GM12864 (cell line): ENCODE measurements around the gene IRF2BPL.

Experiments
- DNase-seq: peaks from one replicate; pipeline ENCODE4 v3.0.0-alpha.2; 2011; ENCODE audit warnings: low read depth
- H3K4me3 ChIP-seq: 2 replicates; pipeline ENCODE4 v1.5.1; 2011; ENCODE audit warnings: mild to moderate bottlenecking, low read depth, low read length, control low read depth
- TF ChIP-seq, protein P1 (sequence below): IDR thresholded peaks from 2 replicates; pipeline ENCODE4 v1.5.1; 2011; ENCODE audit warnings: low read depth, mild to moderate bottlenecking, moderate library complexity, low read length, control low read depth, inconsistent platforms; ENCODE audit errors: missing control alignments

The IRF2BPL gene

DNA sequence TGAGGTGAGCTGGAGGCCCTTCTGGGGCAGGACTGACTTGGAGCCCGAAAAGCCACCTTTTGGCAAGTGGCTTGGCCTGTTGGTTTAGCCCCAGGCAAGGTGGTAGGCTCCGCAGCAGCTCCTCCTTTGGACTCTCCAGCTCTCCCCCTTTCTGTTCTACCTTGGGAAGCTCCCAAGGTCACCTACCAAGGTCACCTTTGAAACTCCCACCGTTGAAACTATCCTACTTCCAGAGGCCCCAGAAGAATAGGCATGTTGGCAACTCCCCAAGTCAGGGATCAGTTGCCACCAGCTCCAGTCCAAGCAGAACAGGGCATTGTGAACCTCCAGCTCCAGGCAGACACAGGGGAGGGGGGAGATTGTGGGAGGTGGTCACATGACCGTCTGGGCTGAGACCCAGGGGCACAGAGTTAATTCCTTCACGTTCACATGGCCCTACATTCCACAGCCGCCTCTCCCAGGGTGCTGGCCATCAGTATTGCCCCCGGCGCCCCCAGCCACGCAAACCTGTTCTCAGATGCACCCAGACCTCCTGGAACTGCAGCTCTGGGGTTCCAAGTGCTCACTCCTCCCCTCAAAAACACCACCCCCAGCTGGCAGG, 14.4 kb downstream of the IRF2BPL start:
- TF ChIP-seq, protein P1, sequence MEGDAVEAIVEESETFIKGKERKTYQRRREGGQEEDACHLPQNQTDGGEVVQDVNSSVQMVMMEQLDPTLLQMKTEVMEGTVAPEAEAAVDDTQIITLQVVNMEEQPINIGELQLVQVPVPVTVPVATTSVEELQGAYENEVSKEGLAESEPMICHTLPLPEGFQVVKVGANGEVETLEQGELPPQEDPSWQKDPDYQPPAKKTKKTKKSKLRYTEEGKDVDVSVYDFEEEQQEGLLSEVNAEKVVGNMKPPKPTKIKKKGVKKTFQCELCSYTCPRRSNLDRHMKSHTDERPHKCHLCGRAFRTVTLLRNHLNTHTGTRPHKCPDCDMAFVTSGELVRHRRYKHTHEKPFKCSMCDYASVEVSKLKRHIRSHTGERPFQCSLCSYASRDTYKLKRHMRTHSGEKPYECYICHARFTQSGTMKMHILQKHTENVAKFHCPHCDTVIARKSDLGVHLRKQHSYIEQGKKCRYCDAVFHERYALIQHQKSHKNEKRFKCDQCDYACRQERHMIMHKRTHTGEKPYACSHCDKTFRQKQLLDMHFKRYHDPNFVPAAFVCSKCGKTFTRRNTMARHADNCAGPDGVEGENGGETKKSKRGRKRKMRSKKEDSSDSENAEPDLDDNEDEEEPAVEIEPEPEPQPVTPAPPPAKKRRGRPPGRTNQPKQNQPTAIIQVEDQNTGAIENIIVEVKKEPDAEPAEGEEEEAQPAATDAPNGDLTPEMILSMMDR, result no peak
- no peak overlapping the region for H3K4me3 ChIP-seq
- DNase-seq, result no peak

DNA sequence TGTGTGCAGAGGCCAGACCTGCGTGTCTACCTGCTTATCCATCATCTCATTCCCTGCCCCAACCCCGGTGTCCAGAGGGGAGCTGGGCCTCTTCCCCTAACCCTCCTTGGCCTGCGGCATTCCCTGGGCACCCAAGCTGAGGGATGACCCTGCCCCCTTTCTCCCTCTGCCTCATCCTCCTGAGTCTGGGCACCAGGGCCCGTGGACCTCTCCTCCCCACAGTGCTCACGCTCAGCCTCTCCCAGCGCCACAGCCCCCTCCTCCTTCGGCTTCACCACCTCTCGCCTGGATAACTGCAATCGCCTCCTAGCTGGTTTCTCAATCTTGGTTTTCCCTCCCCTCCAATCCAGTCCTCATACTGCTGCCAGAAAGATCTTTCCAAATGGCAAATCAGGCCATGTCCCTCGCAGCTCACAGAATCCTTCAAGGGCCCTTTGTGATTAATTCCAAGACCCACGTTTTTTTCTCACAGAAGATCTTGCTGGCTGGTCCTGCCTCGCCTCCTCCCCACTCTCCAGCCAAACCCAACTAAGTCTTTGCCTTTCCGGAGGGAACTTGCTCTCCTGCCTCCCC, 16.2 kb downstream of the IRF2BPL start:
- no peak for DNase-seq
- TF ChIP-seq, protein P1, result no peak

DNA sequence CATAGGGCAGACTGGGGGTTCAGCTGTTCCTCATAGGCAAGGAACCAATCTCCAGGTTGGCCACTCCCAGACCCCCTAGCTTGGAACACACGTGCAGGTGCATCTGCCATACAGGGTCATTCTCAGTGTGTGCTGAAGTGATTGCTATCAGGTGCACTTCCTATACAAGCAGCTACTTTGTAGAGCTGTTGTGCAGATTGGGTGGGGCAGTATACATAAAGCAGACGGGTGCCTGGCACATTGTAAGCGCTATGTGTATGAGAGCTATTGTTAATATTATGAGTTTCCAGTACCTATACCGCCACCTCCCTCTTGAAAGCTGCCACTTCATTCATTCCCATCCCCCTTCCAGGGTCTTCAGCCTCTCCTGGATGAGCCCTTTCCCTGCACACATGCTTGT, 17.3 kb downstream of the IRF2BPL start:
- DNase-seq, result no peak
- H3K4me3 ChIP-seq, result no peak overlapping the region
- TF ChIP-seq, protein P1, result no peak

More for the DNA sequence above, 16.2 kb downstream of the IRF2BPL start:
- H3K4me3 ChIP-seq, result no peak overlapping the region

DNA sequence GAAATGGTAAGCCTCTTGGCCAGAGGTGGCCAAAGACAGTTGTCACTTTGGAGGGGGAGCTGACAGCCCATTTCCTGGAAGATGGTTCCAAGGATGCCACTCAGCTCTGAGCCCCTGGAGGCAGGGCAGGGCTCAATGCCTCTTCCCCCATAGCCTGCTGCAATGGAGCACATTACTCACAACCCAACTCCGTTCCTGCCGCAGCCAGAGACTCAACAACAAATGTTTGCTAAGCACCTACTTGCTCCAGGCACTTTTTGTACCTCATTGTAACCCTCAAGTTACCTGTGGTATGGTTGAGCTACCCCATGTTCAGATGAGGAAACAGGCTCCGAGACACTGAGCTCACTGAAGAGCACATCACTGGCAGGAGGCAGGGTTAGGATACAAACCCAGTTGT, 19.5 kb downstream of the IRF2BPL start:
- TF ChIP-seq, protein P1, result no peak
- H3K4me3 ChIP-seq, result no peak overlapping the region
- no peak for DNase-seq

DNA sequence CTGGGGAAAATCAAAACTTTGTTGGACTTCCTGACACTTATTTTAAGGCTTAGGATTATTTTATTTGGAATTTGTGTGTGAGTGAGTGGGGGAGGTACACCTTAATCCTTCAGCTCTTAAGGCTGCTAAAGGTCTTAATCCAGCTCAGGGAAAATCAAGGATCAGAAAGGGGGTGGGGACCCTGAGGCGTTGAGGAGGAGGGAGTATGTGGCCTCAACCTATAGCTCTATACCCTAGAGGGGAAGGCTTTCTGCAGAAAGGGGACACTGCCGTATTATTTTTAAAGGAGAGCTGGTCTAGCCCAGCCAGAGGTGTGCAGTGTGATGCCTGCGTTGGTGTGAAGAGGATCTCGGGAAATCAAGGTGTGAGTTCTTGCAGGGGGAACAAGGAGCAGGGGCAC, 20.0 kb downstream of the IRF2BPL start:
- TF ChIP-seq, protein P1, result no peak
- H3K4me3 ChIP-seq, result no peak overlapping the region
- no peak for DNase-seq

DNA sequence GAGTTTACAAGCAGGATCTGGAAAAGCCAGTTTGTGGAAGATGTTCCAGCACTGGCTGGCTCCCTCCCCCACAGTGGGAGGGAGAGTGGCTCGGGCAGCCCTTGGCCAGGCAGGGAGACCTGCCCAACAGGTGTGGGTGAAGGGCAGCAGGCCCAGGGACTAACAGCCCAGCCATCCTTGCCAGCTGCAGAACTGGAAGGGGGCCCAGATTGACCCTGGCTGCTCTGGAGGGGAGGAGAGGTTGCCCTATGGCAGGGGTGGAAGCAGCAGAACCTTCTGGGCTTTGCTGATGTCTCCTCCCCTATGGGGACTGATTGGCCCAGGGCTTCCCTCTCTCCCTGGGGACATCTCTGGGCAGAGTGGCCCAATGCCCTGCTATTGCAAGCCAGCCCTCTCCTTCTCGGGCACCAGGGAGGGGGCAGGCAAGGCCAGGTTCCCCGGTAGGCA, 20.5 kb downstream of the IRF2BPL start:
- H3K4me3 ChIP-seq, result no peak overlapping the region
- TF ChIP-seq, protein P1, result no peak
- no peak for DNase-seq
